Ramos (cell line): ENCODE measurements around the gene CDC20B.
"Not testable (repeated sequence)": the region's sequence is repeated elsewhere in the genome, so short reads cannot be mapped to it uniquely, and the experiment has no call there.

Source experiments
- in situ Hi-C: fragments of 300-500 bp; cut with MboI; formaldehyde crosslinking; loops from one replicate; pipeline ENCODE4 v1.14.3; 2022; ENCODE audit warnings: low sequenced_read_pairs; ENCODE audit not compliant: unreplicated experiment

Gene CDC20B

GRCh38 chr5:55108661-55109060, 64.3 kb downstream of the CDC20B start:
- in situ Hi-C loops, result no loop called here

GRCh38 chr5:55105976-55106375, 67.0 kb downstream of the CDC20B start:
- in situ Hi-C loops, result not testable (repeated sequence)

GRCh38 chr5:55104946-55105701, 67.9 kb downstream of the CDC20B start:
- in situ Hi-C loops, result no loop called here

- in situ Hi-C loops, result no loop called here
Measured at GRCh38 chr5:55104036-55104772, 68.8 kb downstream of the CDC20B start.

GRCh38 chr5:55102348-55102747, 70.6 kb downstream of the CDC20B start, which contains the start of gene GZMA:
TSS of gene GZMA (plus strand) at chr5:55102646. CDS start at chr5:55102683, 37 bp downstream.
- in situ Hi-C loops, result no loop called here

- in situ Hi-C loops, result no loop called here
Measured at GRCh38 chr5:55101556-55102276, 71.3 kb downstream of the CDC20B start.

GRCh38 chr5:55101148-55101547, 71.8 kb downstream of the CDC20B start:
- in situ Hi-C loops, result not testable (repeated sequence)

- in situ Hi-C loops, result no loop called here
Measured at GRCh38 chr5:55096861-55097260, 76.1 kb downstream of the CDC20B start.

- in situ Hi-C loops, result no loop called here
Measured at GRCh38 chr5:55096182-55096581, 76.8 kb downstream of the CDC20B start.

GRCh38 chr5:55091011-55091410, 82.0 kb downstream of the CDC20B start:
- in situ Hi-C loops, result not testable (repeated sequence)

- in situ Hi-C loops, result not testable (repeated sequence)
Measured at GRCh38 chr5:55089301-55089700, 83.7 kb downstream of the CDC20B start.

GRCh38 chr5:55081541-55081940, 91.4 kb downstream of the CDC20B start:
- in situ Hi-C loops, result no loop called here

GRCh38 chr5:55073211-55073610, 99.8 kb downstream of the CDC20B start:
- in situ Hi-C loops, result no loop called here

- in situ Hi-C loops, result no loop called here
Measured at GRCh38 chr5:55072666-55073065, 100.3 kb downstream of the CDC20B start.

GRCh38 chr5:55071413-55071812, 101.6 kb downstream of the CDC20B start:
- in situ Hi-C loops, result no loop called here

GRCh38 chr5:55070968-55071367, 102.0 kb downstream of the CDC20B start:
- in situ Hi-C loops, result no loop called here

GRCh38 chr5:55066277-55066676, 106.7 kb downstream of the CDC20B start:
- in situ Hi-C loops, result no loop called here

GRCh38 chr5:55064523-55064922, 108.5 kb downstream of the CDC20B start:
- in situ Hi-C loops, result no loop called here

- in situ Hi-C loops, result no loop called here
Measured at GRCh38 chr5:55063899-55064298, 109.1 kb downstream of the CDC20B start.

GRCh38 chr5:55063220-55063863, 109.6 kb downstream of the CDC20B start:
- in situ Hi-C loops, result no loop called here
